ENCODE results near the gene SH2B3. TPM values are rescaled to one million over a fixed set of nuclear protein-coding genes. Genes with fewer than 3 reads are reported as not detected.

The SH2B3 gene
- total RNA-seq, 1 donor from 2014 or later: 11.3 TPM

GRCh38 chr12:111405149-111405858 is 419 bp upstream of the SH2B3 start:
- H3K9me3 Mint-ChIP-seq: no peaks in the 10 kb centered on the region
- DNase-seq (ENCODE audit: low read depth, low spot score): peak; percentile 98
- peak overlapping the region; percentile 60 for H3K27ac Mint-ChIP-seq (ENCODE audit: unreplicated experiment)
- H3K4me3 Mint-ChIP-seq: peak overlapping the region; percentile 86
- no peaks in the 10 kb centered on the region for H3K36me3 Mint-ChIP-seq (ENCODE audit: low read depth)
- peaks cover 45% of the 10 kb centered on the region for H3K4me1 Mint-ChIP-seq
- peaks cover 13% of the 10 kb centered on the region for H3K27me3 Mint-ChIP-seq (ENCODE audit: low read depth)
- peak; percentile 63 for TF ChIP-seq CTCF (conservative IDR thresholded peaks at IDR 0.05)

- Mint-ChIP-seq H3K9me3 (no peaks in the 10 kb centered on the region), H3K27me3 (ENCODE audit: low read depth) (peaks cover 13% of the 10 kb centered on the region), H3K27ac (ENCODE audit: unreplicated experiment) (peak overlapping the region; percentile 89), H3K4me3 (peak overlapping the region; percentile 90), H3K4me1 (peaks cover 46% of the 10 kb centered on the region), H3K36me3 (ENCODE audit: low read depth) (no peaks in the 10 kb centered on the region)
- TF ChIP-seq CTCF (conservative IDR thresholded peaks at IDR 0.05): no peak
- DNase-seq (ENCODE audit: low read depth, low spot score): no peak
Measured at GRCh38 chr12:111406474-111407376, 1.0 kb downstream of the SH2B3 start.

GRCh38 chr12:111407377-111408115 is 1.8 kb downstream of the SH2B3 start:
- Mint-ChIP-seq H3K4me3 (peak overlapping the region; percentile 90), H3K27me3 (ENCODE audit: low read depth) (peaks cover 13% of the 10 kb centered on the region), H3K4me1 (peaks cover 54% of the 10 kb centered on the region), H3K9me3 (no peaks in the 10 kb centered on the region), H3K27ac (ENCODE audit: unreplicated experiment) (no peak overlapping the region), H3K36me3 (ENCODE audit: low read depth) (no peaks in the 10 kb centered on the region)
- peak; percentile 13 for DNase-seq (ENCODE audit: low read depth, low spot score)
- TF ChIP-seq CTCF (conservative IDR thresholded peaks at IDR 0.05): no peak

GRCh38 chr12:111408116-111408440 is 2.4 kb downstream of the SH2B3 start:
- peaks cover 55% of the 10 kb centered on the region for H3K4me1 Mint-ChIP-seq
- peak overlapping the region; percentile 90 for H3K4me3 Mint-ChIP-seq
- no peaks in the 10 kb centered on the region for H3K36me3 Mint-ChIP-seq (ENCODE audit: low read depth)
- no peak for DNase-seq (ENCODE audit: low read depth, low spot score)
- H3K27me3 Mint-ChIP-seq (ENCODE audit: low read depth): peaks cover 10% of the 10 kb centered on the region
- TF ChIP-seq CTCF (conservative IDR thresholded peaks at IDR 0.05): no peak
- H3K27ac Mint-ChIP-seq (ENCODE audit: unreplicated experiment): no peak overlapping the region
- no peaks in the 10 kb centered on the region for H3K9me3 Mint-ChIP-seq

- H3K4me3 Mint-ChIP-seq: peak overlapping the region; percentile 71
- H3K9me3 Mint-ChIP-seq: no peaks in the 10 kb centered on the region
- no peak for DNase-seq (ENCODE audit: low read depth, low spot score)
- peaks cover 59% of the 10 kb centered on the region for H3K4me1 Mint-ChIP-seq
- no peaks in the 10 kb centered on the region for H3K36me3 Mint-ChIP-seq (ENCODE audit: low read depth)
- no peak for TF ChIP-seq CTCF (conservative IDR thresholded peaks at IDR 0.05)
- H3K27me3 Mint-ChIP-seq (ENCODE audit: low read depth): peaks cover 9% of the 10 kb centered on the region
- no peak overlapping the region for H3K27ac Mint-ChIP-seq (ENCODE audit: unreplicated experiment)
Measured at GRCh38 chr12:111408686-111409402, 3.1 kb downstream of the SH2B3 start.
